NCI-H526 treated with DMSO at 0.1 percent for 48 hours (cell line): ENCODE data around the gene MAPRE3.
"Not testable (repeated sequence)": the region's sequence is repeated elsewhere in the genome, so short reads cannot be mapped to it uniquely, and the experiment has no call there.

Experiments
- DNase-seq: peaks from one replicate; lab custom pipeline; 2025; lab: John Stamatoyannopoulos, UW

Gene MAPRE3

GRCh38 chr2:27071277-27071989, 101.0 kb downstream of the MAPRE3 start, which contains the start of gene OST4:
Gene OST4, minus strand, starts transcription at chr2:27071654.
- DNase-seq = peak; percentile 72

GRCh38 chr2:27071990-27072830, 101.8 kb downstream of the MAPRE3 start:
- no peak for DNase-seq

GRCh38 chr2:27072920-27073319, 102.5 kb downstream of the MAPRE3 start:
- no peak for DNase-seq

GRCh38 chr2:27073782-27074181, 103.3 kb downstream of the MAPRE3 start:
- no peak for DNase-seq

GRCh38 chr2:27074738-27075565, 104.5 kb downstream of the MAPRE3 start:
- no peak for DNase-seq

GRCh38 chr2:27075566-27075871, 105.1 kb downstream of the MAPRE3 start:
- DNase-seq = not testable (repeated sequence)

GRCh38 chr2:27076323-27076722, 105.9 kb downstream of the MAPRE3 start:
- no peak for DNase-seq
